NCI-H2196 treated with DMSO at 0.1 percent for 48 hours (cell line): Measurements from ENCODE around the gene PIK3R5.
"Not testable (repeated sequence)": the region's sequence is repeated elsewhere in the genome, so short reads cannot be mapped to it uniquely, and the experiment has no call there.

ENCODE experiments used
- DNase-seq: peaks from one replicate; lab custom pipeline; 2025; ENCODE audit not compliant: unreplicated experiment; lab: John Stamatoyannopoulos, UW

Gene PIK3R5

GRCh38 chr17:8861495-8862181 lies 103.9 kb downstream of the PIK3R5 start:
- DNase-seq: no peak

- DNase-seq: no peak
These were observed 105.6 kb downstream of the PIK3R5 start for GRCh38 chr17:8859804-8860430.

- DNase-seq: no peak
These were observed 106.3 kb downstream of the PIK3R5 start for GRCh38 chr17:8859027-8859803.

DNA sequence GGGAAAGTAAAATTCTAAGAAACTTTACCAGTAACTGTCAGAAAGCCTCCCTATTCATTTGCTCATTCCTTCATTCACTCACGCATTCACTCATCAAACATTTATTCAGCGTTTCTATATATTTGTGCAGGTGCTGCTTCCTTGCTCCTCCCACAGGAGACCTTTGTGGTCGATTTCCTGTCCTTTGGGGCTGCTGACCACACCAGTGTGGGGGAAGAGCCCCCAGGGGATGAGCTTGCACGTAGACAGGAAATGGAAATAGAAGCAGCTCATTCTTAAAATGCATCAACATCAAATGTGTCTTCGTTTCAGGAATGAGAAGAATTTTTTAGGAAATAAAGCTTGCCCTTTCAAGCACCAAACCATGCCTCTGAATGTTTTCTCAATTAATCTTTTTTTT lies 107.6 kb downstream of the PIK3R5 start:
- DNase-seq: no peak

- DNase-seq: no peak
These were observed 108.5 kb downstream of the PIK3R5 start for GRCh38 chr17:8856869-8857575.

DNA sequence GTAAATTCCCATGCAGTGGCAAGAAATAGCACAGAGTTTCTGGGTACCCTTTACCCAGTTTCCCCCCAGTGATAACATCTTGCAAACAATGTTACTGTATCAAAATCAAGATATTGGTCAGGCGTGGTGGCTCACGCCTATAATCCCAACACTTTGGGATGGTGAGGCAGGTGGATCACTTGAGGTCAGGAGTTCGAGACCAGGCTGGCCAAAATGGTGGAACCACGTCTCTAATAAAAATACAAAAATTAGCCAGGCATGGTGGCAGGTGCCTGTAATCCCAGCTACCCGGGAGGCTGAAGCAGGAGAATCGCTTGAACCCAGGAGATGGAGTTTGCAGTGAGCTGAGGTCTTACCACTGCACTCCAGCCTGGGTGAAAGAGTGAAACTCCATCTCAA lies 109.3 kb downstream of the PIK3R5 start:
- DNase-seq: not testable (repeated sequence)

GRCh38 chr17:8855477-8856204 lies 109.9 kb downstream of the PIK3R5 start:
- no peak for DNase-seq

GRCh38 chr17:8851600-8851999 lies 113.9 kb downstream of the PIK3R5 start:
- DNase-seq: no peak

GRCh38 chr17:8849311-8850041 lies 116.0 kb downstream of the PIK3R5 start:
- no peak for DNase-seq

DNA sequence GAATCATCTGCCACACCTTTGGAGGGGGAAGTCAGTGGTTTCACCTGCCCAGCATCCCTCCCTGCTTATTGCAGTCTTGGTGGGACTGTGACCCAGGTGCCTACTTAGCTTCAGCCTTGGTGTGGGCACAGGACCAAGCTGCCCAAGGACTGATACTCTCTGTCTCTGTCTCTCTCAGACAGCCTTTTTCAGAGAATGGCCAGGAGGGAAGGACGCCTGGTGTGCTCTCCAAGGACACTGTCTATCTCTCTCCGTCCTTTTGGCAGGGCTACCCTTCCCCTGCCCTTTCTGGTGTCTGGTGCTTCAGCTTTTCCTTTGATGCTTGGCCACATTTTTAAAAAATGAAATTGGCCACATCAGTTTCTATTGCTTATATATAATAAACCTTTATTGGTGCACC lies 117.6 kb downstream of the PIK3R5 start:
- DNase-seq: no peak

GRCh38 chr17:8846768-8847211 lies 118.7 kb downstream of the PIK3R5 start:
- DNase-seq: no peak

- DNase-seq: no peak
These were observed 121.0 kb downstream of the PIK3R5 start for GRCh38 chr17:8844229-8845218.

DNA sequence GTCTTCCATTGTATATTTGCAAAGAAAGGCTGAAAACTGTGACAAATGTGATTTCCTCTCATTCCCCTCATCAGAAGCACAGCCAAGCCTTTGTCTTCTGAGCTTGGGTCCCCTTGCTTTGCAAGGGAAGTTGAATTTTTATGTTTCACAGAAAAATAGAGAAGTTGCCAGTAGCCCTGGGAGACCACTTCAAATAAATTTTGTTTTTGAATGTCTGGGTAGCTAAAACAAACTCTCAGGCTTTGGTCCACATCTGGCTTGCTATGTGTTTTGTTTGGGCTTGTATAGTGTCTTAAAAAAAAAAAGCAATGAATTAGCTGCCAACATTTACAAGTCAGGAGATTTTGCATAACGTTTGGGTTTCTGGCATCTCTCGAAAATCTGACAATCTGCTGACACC lies 122.2 kb downstream of the PIK3R5 start:
- no peak for DNase-seq

- DNase-seq: no peak
These were observed 123.7 kb downstream of the PIK3R5 start for GRCh38 chr17:8841844-8842243.

DNA sequence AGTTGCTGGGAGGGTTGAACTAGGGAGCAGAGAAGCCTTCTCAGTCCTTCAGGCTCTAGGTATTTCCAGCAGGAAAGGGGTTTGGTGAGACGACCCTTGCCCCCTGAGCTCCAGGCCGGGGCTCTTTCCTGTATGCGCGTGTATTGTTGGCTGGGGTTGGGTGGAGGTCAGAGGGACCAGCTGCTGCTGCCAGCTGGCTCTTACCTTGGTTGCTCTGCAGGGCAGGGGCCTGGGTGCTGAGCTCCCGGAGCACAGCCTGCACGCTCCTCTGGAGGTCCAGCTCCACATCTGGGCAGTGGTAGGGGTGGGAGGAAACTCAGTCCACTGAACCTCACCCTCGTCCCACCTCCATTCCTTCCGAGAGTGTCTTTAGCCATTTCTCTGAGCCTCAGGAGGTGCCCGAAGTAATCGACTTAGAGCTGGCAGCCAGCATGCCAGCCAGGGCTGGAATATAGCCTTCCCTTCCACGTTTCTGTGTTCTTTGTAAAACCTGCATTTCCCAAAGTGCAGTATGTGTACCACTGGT lies 126.0 kb downstream of the PIK3R5 start:
- no peak for DNase-seq

- no peak for DNase-seq
These were observed 126.9 kb downstream of the PIK3R5 start for GRCh38 chr17:8838551-8839095.

GRCh38 chr17:8837563-8838075 lies 127.9 kb downstream of the PIK3R5 start:
- no peak for DNase-seq
